COLO668 (cell line): ENCODE data around the gene CNPPD1.
"Not testable (repeated sequence)": the region's sequence is repeated elsewhere in the genome, so short reads cannot be mapped to it uniquely, and the experiment has no call there.

Experiments used
- DNase-seq: peaks from one replicate; lab custom pipeline; 2025; ENCODE audit not compliant: unreplicated experiment; lab: John Stamatoyannopoulos, UW

Gene CNPPD1

DNA sequence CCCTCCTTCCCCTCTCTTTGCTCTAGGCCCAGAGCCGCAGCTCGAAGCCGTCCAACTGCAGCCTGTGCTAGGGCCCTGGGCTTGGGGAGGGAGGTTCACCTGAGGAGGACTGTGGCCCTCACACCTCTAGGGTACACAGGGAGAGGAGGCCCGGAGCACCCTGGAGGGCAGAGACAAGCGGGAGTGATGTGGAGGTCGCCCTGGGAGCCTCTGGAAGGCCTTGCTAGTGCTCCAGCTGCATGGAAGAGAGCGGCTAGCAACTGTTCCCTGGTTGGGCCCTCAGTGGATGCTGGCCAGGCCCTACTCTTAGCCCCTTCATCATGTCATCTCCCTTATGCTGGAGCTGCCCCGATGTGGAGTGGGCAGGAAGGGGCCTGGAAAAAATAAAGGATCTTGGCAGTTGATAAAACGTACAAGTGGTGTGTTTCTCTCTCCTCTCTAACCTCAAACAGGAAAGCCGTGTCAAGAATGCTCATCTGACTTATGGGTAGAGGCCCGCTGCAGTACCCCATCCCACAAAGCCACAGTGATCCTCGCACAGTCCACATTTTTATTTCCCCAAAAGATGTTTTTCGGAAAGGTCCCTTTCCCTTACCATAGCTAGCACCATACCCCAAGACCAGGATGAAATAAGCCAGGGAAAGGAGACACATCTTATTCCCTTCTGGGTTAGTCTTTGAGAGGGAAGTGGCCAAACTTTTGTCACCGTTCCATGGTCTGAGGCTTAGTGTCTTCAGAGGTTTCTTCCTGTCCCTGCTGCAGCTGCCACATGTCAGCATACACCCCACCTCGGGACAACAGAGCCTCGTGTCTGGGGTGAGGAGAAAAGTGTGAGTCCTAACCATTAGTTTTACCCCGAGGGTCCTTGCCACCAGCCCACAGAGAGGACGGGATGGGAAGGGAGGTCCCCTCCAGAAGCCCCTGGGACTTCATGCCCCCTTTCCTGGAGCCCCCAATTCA, 32.8 kb upstream of the CNPPD1 start:
- DNase-seq: no peak

DNA sequence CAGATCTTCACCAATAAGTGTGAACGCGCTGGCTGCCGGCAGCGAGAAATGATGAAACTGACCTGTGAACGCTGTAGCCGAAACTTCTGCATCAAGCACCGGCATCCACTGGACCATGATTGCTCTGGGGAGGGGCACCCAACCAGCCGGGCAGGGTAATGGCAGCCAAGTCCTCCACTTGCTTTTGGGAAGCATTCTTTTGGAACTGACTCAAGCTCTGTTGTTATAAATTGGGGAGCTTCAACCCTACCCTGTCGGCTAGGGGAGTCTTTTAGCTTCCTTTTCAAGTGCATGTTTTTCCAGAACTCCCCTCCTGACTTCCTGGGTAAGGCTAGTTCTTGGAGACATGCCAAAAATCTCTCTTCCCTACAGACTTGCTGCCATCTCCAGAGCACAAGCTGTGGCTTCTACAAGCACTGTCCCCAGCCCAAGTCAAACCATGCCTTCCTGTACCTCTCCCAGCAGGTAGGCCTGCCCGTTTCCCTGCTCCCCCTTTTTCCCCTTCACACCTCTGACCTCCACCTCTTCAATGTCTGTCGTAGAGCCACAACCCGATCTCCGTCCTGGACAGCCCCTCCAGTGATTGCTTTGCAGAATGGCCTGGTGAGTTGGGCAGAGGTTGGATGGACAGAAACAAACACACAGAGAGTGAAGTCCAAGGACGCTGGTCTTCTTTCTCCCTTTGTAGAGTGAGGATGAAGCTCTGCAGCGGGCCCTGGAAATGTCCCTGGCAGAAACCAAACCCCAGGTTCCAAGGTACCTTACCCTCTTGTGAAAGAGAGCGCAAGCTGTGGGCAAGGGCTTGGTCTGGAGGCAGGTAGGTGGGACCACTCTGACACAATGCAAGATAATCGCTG, 31.4 kb upstream of the CNPPD1 start:
- no peak for DNase-seq

DNA sequence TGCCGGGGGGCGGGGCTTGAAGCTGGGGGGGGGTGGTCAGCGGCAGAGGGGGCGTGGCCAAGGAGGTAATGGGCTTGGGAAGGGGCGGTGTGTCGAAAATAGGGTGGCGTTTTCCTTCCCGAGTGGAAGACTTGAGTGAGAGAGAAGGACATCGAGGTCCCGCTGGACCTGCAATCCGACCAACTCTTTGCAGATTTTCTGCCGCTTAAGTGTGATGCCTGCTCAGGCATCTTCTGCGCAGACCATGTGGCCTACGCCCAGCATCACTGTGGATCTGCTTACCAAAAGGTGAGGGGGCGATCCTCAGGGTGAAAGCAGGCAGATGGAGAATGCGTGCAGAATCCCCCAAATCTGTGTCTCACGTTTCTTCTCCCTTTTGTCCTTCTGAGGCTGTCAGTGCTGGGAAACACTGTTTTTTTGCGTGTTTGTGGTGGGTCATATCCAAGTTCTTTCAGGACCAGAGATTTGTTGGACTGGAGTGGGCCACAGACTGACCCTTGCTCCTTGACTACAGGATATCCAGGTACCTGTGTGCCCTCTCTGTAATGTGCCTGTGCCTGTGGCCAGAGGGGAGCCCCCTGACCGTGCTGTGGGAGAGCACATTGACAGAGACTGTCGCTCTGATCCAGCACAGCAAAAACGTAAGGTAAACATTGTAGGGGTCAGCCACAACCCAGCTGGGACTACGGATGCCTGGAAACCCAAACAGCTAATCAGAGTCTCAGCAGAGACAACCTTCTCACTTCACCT, 30.6 kb upstream of the CNPPD1 start:
- DNase-seq: no peak

DNA sequence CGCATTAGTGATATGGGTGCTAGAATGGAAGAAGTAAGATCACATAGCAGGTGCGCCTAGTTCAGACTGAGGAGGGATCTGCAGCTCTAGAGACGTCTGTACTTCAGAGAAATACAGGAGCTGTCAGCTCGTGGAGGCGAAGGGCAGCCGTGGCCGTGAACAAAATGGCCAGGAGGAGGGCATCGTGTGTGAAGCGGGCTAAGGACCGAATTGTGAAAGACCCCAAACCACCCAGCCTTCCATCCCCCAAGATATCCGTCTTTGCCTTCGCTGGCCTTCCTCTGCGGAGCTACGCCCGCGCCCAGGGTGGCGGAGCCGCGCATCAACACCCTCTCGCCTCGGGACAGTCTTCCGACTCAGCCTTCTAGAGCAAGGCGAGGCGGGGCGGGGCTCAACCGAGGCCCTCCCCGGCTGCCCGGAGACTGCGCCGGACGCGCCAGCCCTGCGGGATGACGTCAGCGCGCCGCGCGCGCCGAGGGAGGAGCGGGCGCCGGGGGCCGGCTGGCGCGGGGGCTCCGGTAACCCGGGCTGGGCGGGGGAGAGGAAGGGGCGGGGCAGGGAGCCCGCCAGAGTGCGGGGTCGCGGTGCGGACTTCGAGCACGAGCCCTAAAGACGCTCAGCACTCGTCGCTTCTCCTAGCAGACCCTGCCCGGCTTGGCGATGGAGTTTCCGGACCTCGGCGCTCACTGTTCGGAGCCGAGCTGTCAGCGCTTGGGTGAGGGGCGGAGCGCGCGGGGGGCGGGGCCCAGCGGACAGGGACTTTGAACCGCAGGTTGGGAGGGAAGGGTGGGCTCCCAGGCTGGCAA, 29.8 kb upstream of the CNPPD1 start, which contains the start of gene ZFAND2B:
Gene ZFAND2B, plus strand, starts transcription at position 455 of the 806 bp plus-strand sequence. Its CDS starts 206 bp downstream, at position 661.
- DNase-seq: peak; percentile 96

DNA sequence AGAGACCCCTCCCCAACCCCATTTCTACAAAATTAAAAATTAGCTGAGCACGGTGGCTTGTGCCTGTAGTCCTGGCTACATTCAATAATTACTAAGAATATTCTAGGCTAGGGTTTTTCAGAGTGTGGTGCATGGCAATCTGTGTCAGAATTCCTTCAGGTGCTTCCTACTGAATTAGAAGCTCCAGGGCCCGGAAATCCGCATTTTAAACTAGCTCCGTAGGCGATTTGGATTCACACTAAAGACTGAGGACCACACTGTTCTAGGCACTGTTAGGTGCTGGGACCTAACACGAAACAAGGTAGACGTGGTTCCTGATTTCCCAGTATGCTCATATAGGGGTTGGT, 29.2 kb upstream of the CNPPD1 start:
- no peak for DNase-seq

DNA sequence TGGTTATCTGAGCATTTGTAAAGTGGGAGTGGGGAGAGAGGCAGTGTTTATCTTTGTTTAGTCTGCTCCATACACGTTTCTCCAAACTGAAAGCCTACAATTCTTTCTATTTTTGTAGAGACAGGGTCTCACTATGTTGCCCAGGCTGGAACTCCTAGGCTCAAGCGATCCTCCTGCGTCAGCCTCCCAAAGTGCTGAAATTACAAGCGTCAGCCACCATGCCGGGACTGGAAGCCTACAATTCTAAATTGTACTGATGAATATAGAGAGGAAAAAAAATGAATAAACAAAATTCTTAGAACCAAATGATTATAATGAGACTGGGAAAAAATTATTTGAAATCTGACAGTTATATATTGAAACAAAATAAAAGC, 28.4 kb upstream of the CNPPD1 start:
- no peak for DNase-seq

DNA sequence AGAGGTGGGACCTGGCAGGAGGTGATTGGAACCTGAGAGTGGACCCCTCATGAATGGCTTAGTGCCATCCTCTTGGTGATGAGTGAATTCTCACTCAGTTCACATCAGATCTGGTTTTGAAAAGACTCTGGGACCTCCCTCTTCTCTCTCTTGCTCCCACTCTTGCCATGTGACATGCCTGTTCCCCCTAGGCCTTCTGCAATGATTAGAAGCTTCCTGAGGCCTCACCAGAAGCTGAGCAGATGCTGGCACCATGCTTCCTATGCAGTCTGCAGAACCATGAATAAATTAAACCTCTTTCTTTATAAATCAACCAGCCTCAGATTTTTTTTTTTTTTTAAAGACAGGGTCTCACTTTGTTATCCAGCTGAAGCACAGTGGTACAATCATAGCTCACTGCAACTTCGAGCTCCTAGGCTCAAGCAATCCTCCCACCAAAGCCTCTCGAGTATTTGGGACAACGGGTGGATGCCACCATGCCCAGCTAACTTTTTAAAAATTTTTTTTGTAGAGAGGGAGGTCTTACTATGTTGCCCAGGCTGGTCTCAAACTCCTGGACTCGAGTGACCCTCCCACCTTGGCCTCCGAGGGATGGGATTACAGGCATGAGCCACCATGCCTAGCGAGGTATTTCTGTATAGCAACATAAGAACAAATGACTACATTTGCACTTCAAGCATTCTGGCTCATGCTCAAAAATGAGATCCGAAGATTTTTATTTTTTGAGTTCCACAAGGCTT, 27.9 kb upstream of the CNPPD1 start:
- no peak for DNase-seq

DNA sequence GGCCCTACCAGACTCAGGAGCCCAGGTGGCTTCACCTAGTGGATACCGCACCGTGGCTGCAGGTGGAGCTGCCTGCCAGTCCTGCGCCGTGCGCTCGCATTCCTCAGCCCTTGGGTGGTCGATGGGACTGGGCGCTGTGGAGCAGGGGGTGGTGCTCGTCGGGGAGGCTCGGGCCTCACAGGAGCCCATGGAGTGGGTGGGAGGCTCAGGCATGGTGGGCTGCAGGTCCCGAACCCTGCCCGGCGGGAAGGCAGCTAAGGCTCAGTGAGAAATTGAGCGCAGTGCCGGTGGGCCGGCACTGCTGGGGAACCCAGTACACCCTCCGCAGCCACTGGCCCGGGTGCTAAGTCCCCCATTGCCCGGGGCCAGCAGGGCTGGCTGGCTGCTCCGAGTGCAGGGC, 24.6 kb upstream of the CNPPD1 start:
- not testable (repeated sequence) for DNase-seq

DNA sequence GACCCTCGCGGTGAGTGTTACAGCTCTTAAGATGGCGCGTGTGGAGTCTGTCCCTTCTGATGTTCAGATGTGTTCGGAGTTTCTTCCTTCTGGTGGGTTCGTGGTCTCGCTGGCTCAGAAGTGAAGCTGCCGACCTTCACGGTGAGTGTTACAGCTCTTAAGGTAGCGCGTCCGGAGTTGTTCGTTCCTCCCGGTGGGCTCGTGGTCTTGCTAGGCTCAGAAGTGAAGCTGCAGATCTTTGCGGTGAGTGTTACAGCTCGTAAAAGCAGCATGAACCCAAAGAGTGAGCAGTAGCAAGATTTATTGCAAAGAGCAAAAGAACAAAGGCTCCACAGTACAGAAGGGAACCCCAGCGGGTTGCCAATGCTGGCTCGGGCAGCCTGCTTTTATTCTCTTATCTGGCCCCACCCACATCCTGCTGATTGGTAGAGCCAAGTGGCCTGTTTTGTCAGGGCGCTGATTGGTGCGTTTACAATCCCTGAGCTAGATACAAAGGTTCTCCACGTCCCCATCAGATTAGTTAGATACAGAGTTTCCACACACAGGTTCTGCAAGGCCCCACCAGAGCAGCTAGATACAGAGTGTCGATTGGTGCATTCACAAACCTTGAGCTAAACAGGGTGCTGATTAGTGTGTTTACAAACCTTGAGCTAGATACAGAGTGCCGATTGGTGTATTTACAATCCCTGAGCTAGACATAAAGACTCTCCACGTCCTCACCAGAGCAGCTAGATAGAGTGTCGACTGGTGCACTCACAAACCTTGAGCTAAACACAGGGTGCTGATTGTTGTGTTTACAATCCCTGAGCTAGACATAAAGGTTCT, 24.0 kb upstream of the CNPPD1 start:
- DNase-seq: not testable (repeated sequence)

DNA sequence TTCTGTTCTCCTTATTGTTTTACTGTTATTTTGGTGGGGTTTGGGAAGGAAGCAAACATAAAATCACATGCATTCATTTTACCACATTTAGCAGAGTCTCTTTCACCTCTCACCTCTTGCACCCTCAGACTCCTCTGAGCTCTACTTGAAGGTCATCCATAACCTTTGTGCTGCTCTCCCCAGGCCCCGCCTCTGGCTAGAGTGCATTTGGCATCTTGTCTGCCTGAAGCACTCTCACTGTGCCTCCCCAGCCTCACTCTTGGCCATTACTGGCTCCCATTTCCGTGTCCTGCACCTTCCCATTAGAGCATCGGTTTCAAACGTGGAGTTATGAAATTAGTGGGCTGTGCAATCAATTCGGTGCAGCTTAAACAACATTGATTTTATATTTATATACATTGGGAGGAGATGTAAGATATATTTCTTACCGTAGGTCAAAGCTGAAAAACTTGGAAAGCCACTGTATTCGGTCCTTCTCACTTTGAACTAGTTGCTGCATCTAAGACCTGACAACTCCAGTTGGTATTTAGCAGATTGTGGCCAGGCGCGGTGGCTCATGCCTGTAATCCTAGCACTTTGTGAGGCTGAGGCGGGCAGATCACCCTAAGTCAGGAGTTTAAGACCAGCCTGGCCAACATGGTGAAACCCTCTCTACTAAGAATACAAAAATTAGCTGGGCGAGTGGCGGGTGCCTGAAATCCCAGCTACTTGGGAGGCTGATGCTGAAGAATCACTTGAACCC, 22.9 kb upstream of the CNPPD1 start:
- DNase-seq: no peak

DNA sequence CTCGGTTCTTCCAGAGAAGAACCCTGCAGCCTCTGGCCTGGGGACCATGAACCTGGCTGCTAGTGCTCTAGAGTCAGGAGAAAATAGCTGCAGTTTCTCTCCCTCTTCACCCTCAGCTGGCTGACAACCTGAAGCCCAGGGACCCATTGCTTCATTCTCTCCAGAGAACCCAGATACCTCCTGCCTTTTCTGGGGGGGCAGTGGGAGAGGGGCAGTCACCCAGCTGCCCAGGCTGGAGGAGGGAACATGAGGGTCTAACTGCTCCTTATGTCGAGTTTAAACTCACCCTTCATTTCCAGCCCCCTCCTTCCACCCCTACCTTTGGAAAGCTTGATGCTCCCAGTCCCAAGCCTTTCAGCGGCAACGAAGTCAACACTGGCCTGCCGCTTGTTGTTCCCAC, 22.2 kb upstream of the CNPPD1 start:
- no peak for DNase-seq

DNA sequence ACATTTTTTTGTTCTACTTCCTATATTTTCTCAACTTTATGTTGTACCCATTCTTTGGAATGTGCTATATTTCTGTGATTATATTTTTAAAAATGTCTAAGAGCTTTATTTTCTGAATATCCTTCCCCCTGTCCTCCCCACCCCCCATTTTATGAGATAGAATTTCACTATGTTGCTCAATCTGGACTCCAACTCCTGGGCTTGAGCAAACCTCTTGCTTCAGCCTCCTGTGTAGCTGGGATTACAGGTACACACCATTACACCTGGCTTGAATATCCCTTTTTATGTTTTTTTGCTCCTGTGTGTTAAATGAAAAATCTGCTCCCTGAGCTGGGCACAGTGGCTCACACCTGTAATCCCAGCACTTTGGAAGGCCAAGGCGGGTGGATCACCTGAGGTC, 20.7 kb upstream of the CNPPD1 start:
- DNase-seq: no peak

DNA sequence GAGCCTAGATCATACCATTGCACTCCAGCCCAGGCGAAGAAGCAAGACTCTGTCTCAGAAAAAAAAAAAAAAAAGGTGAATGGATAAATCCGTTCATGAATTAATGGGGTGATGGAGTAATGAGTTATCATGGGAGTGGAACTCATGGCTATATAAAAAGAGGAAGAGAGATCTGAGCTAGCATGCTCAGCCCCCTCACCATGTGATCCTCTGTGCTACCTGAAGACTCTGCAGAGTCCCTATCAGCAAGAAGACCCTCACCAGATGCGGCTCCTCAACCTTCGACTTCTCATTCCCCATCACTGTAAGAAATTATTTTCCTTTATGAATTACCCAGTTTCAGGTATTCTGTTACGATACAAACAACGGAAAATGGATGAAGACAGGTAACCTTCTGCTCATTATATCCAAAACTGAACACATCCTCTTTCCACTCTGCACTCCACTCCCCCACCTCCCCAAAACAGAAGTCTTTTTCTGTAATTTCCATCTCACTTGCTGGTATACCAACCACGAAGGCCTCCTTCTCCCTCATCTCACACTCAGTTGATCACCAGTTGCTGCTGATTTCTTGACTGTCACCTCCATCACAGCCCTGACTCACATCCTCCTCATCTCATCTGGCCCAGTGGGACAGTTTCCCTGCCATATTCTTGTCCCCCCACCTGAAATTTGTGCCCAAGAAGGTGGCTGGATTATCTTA, 10.2 kb upstream of the CNPPD1 start:
- DNase-seq: no peak

DNA sequence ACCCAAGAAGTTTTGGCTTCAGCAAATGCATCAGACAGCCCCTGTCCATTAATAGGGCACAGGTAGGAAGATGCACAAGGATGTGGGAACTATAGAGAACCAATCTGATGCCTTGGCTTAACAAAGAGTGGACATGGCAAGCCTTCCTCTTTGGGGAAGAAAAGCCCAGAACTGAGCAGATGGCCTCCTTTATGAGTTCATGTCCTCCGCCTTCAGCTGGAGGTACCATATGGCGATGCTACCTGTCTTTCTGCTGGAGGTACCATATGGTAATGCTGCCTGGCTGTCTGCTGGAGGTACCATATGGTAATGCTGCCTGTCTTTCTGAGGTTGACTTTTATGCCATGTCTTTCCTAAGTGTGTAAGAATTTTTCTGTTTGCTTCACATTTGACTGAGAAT, 7.4 kb upstream of the CNPPD1 start:
- DNase-seq: no peak

DNA sequence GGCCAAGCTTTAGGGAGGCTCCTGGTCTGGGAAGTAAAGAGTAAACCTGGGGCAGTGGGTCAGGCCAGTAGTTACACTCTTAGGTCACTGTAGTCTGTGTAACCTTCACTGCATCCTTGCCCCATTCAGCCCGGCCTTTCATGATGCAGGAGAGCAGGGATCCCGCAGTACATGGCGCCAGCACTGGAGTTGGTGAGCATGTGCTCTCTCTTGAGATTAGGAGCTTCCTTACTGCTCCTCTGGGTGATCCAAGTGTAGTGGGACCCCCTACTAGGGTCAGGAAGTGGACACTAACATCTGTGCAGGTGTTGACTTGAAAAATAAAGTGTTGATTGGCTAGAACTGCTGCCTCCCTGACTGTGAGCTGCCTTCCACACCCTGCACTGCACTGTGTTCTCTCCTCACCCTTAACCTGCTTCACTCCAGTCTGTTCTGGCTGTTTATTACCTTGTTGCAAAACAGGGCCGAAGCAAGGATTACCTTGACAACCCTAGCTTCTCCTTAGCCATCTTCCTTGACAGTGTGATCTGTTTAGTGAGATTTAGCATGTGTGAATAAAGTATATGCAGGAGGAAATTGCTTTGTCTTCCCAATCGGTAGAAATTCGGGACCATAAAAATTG, 6.5 kb upstream of the CNPPD1 start:
- no peak for DNase-seq

DNA sequence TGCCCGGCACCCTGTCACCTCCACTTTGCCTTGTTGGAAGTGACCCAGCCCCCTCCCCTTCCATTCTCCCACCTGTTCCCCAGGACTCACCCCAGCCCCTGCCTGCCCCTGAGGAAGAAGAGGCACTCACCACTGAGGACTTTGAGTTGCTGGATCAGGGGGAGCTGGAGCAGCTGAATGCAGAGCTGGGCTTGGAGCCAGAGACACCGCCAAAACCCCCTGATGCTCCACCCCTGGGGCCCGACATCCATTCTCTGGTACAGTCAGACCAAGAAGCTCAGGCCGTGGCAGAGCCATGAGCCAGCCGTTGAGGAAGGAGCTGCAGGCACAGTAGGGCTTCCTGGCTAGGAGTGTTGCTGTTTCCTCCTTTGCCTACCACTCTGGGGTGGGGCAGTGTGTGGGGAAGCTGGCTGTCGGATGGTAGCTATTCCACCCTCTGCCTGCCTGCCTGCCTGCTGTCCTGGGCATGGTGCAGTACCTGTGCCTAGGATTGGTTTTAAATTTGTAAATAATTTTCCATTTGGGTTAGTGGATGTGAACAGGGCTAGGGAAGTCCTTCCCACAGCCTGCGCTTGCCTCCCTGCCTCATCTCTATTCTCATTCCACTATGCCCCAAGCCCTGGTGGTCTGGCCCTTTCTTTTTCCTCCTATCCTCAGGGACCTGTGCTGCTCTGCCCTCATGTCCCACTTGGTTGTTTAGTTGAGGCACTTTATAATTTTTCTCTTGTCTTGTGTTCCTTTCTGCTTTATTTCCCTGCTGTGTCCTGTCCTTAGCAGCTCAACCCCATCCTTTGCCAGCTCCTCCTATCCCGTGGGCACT, 5.8 kb upstream of the CNPPD1 start:
- DNase-seq: no peak
